GM18870 (cell line): ENCODE results near the gene GPC4.
"Not testable (repeated sequence)": the region's sequence is repeated elsewhere in the genome, so short reads cannot be mapped to it uniquely, and the experiment has no call there.

Experiments used
- ATAC-seq: cut with Tn5 transposase; IDR thresholded peaks from one replicate; pipeline ENCODE4 v1.9.1; 2021; ENCODE audit warnings: moderate library complexity; ENCODE audit not compliant: unreplicated experiment

The GPC4 gene

DNA sequence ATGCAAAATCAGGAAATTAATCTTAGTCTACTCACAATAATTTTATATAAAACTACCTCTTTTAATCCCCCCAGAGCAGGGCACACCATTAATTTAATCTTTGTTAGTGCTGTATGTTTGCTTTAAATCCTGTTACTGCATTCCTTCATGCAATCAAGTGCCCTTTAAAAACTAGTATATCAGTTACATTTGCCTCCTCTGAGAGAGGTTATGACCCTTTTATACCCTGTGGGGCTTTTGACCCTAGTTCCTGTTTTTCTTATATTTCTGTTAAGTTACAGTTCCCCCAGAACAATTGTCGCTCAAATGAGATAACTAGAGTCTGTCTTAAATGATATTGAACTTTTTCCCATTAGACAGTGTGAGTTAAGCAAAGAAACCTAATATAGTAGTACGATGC lies 46.2 kb downstream of the GPC4 start:
- no peak for ATAC-seq

DNA sequence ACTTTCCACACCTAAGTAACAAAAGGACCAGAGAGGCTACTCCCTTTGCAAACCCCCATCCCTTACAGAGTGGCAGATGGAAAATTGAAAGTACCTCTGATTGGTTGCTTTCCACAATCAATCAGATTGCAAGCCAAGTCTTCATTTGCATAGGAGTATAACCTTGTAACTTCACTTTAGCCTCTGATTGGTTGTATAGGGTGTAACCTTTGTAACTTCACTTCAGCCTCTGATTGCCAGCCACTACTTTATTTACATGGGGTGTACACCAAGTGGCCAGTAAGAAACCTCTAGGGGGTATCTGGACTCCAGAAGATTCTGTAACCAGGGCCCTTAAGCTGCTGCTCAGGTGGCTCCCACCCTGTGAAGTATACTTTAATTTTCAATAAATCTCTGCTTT lies 48.6 kb downstream of the GPC4 start:
- no peak for ATAC-seq

DNA sequence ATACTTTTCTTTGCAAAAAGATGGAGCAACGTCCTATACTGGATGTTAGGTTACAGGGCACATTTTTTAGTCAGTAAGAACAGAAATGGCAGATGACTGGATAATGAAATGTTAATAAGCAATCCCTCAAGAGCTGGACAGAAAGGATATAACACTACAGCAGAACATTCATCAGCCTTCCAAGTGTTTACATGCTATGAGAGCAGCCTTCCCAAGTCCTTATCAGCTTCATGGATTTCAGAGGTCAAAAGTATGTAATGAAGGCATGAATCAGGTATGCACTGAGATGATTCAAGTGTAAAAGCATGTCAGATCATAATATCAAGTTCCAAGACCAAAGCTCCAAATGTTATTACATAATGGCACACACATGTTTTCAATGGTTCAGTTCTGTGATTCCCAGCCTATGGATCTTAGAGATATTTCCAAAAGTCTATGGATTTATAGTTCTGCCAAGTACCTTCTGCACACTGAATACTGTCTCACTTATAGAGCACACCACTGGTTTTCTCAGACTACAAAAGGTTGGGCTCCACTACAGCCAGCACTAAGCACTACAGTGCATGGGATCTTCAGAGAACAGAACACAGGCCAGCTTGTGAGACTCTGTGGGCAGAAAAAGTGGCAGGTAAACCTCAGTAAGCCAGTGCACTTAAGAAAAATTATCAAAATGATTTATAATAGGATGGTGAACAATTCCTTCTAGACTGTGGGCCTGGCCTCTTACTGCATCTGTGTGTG lies 49.2 kb downstream of the GPC4 start:
- ATAC-seq: no peak

DNA sequence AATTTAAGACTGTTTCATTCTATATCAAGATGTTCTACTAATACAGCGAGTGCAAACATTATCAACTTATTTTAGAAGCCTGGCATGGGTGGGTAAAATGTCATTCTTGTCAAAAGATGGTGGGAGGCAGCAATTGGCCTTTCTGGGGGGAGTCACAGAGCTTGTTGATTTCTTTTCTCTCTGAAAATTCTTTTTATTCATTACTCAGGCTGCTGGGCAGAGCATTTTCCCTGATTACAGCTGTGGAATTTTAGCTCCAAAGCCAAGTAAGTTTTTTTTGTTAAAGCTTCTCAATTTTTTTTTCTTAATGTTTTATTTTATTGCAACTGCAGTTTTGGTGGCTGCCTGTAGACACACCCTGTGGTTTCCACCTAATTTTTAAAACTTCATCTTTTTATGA lies 50.4 kb downstream of the GPC4 start:
- no peak for ATAC-seq

DNA sequence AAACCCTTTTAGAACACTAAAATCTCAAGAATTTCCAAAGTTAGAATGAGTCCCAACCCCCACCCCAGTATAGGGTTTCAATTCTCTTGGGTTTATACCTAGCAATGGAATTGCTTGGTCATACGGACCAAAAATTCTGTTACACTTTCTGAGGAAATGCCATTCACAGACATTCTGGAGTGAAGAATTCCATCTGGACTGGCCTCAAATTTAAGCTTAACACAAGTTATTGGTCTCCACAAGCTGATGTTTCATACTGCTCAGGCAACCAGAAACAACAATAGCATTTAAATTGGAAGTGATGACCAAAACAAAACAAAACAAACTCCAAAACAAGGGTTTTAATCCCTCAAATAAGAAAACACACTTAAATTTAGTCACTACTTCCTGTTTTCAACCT lies 51.1 kb downstream of the GPC4 start:
- ATAC-seq: no peak

GRCh38 chrX:133362538-133362937 lies 52.8 kb downstream of the GPC4 start:
- no peak for ATAC-seq

DNA sequence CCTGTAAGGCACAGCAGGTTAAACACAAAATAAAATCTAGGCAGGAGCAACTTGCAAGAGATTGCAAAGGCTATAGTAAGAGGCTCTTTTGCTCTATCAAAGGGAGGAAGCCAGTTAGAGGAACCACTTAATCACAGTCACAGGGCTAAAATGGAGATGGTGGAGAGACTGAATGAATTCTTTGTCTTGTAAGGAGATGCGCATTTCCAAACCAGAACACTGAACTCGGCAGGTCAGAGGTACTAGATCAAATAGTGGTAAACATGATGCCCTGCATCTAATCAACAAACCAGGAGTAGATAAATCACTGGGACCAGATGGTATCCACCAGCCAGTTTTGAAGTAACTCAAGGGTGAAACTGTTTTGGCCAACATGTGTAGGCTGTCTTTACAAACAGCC lies 55.8 kb downstream of the GPC4 start:
- ATAC-seq: no peak

GRCh38 chrX:133353233-133353632 lies 62.1 kb downstream of the GPC4 start:
- ATAC-seq: no peak

- ATAC-seq: no peak
Observed at GRCh38 chrX:133350751-133351150, 64.5 kb downstream of the GPC4 start.

- ATAC-seq: no peak
Observed at GRCh38 chrX:133346026-133346425, 69.3 kb downstream of the GPC4 start.

DNA sequence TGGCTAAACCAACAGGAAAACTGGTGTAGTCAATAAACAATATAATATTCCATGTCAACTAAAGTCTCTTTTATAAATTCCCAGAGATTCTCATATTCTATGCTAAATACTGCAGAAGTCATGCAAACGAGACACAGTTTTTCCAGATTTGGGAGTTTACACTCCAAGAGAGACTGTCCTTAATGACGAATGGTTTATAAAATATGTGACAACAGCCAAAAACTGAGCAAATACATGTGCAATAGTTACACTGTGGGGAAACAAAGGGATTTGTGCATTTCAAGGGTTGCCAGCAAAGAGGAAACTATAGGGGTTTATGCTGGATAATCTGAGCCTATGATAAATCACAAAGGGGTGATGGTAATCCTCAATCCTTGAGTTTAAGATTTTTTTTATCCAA lies 75.7 kb downstream of the GPC4 start:
- no peak for ATAC-seq

- ATAC-seq: no peak
Observed at GRCh38 chrX:133337250-133337649, 78.0 kb downstream of the GPC4 start.

GRCh38 chrX:133335027-133335426 lies 80.3 kb downstream of the GPC4 start:
- no peak for ATAC-seq

DNA sequence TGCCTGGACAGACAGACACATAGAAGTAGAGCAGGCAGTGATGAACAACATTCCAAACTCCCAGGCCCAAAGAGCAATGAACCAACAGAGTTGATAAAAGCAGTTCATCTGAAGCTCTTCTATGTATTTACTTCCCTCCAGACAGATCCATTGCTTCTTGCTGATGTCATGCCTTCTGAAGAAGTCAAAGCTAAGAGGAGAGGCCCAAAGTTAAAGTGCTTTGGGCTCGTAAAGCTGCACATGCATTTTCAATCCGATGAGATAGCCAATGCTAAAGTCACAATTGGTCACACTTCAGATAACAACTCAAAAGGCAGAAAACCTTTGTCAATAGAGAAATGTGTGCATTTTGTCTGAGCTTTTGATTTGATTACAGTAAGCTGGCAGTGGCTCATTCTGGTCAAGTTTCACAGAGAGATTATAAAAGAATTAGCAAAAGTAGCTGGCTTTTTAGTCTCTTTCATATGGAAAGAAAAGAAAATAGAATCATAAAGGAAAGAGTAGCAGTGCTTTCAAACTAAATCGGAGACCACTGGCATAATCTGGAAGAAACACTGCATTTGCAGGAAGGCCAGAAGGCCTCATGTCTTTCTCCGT lies 82.0 kb downstream of the GPC4 start:
- no peak for ATAC-seq

DNA sequence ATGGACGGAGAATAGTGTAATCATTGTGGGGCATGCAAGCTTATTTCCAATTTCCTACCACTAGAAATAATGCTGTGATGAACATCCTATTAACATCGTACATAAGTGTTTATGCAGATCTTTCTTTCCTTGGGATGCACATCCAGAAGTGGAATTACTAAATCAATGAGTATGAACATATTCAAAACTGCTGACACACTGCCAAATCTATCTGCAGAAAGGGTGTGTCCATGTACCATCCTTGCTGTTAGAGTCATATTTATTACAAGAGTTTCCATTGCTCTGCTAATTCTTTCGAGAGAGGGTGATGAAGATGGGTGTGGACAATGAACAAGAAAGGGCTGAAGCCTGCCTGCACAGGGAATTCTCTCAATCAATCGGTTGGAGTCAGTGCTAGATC lies 82.6 kb downstream of the GPC4 start:
- ATAC-seq: no peak

- ATAC-seq: no peak
Observed at GRCh38 chrX:133330956-133331355, 84.3 kb downstream of the GPC4 start.

GRCh38 chrX:133325422-133325821 lies 89.9 kb downstream of the GPC4 start:
- ATAC-seq: no peak

DNA sequence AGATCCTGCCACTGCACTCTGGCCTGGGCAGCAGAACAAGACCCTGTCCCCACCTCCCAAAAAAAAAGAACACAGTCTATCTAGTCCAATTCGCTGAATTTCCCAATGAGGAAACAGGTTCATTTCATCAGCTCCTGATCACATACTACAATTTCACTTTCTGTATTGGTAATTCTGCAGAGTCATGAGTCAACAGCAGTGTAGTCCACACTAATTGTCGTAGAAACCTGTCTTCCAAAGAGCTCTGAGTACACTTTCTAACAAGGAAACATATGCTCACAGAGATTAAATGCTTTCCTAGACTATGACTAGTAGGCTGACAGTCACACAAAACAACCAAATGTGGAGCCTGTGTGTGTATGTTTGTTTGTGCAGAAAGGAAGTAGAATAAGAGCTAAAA lies 91.9 kb downstream of the GPC4 start:
- no peak for ATAC-seq

GRCh38 chrX:133322269-133322668 lies 93.0 kb downstream of the GPC4 start:
- ATAC-seq: not testable (repeated sequence)

DNA sequence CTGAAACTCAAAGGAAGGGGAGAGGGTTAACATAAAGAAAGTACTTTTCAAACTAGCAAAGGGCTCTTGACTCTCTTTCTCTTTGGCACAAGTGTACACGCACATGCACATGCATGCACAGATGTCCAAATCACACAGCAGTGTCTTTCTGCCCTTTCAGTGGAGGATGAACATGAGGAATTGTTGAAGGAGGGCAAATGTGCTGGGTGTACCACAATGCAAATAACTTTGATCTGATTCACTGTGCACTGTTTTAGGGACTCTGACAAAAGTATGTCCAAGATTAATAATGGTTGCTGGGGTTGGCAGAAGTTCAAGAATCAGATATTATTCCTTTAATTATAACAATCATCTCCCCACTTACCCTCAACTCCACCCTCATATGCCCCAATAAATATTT lies 93.8 kb downstream of the GPC4 start:
- ATAC-seq: no peak

DNA sequence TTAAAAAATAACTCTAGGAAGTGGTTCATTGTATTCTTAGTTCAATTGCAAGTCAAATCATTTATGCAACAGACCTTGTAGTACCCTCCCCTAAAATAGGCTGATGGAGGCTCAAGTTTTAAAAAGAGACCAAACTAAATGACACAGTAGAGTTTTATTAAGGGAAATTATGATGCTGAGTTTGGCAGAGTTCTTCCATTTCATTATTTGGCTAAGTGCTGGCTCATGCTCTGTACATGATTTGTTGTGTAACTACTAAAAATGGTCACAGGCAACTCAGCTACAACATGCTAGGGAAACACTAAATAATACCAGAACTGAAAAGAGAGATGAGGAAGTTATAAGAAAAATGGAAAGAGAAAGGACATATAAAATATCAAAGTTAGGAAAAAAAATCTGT lies 101.0 kb downstream of the GPC4 start:
- ATAC-seq: no peak

- ATAC-seq: no peak
Observed at GRCh38 chrX:133308499-133308897, 106.8 kb downstream of the GPC4 start.
